GM23338 (cell line): ENCODE data around the gene CIB4. TPM values are rescaled to one million over a fixed set of nuclear protein-coding genes. Genes with fewer than 3 reads are reported as not detected.

Experiments
- ATAC-seq: fragments of 200-7000 bp; cut with Tn5 transposase; 3 replicates; pipeline ENCODE4 v1.9.1; 2020
- DNase-seq: peaks from one replicate; pipeline ENCODE4 v3.0.0-alpha.2; 2015; ENCODE audit warnings: low spot score
- H2AFZ ChIP-seq: fragments of 200-600 bp; sonication (generic); 2 replicates; pipeline ENCODE4 v1.8.0; 2016; ENCODE audit warnings: antibody characterized with exemption, mild to moderate bottlenecking, moderate library complexity
- H3F3A ChIP-seq: fragments of 200-600 bp; sonication (generic); replicated peaks from 2 replicates; pipeline ENCODE4 v1.8.0; 2017; ENCODE audit warnings: antibody characterized with exemption, mixed run types, low read depth
- H3K27ac ChIP-seq: fragments of 200-600 bp; sonication (generic); 2 replicates; pipeline ENCODE4 v1.6.1; 2016; ENCODE audit warnings: low read depth
- H3K27me3 ChIP-seq: fragments of 200-600 bp; sonication (generic); 2 replicates; pipeline ENCODE4 v1.8.0; 2016; ENCODE audit warnings: mild to moderate bottlenecking, mixed run types, moderate library complexity; ENCODE audit not compliant: insufficient read depth
- H3K36me3 ChIP-seq: fragments of 200-600 bp; sonication (generic); 2 replicates; pipeline ENCODE4 v1.8.0; 2016; ENCODE audit warnings: mild to moderate bottlenecking; ENCODE audit not compliant: insufficient read depth
- H3K4me1 ChIP-seq: fragments of 200-600 bp; sonication (generic); 2 replicates; pipeline ENCODE4 v1.8.0; 2016; ENCODE audit warnings: mild to moderate bottlenecking, moderate library complexity; ENCODE audit not compliant: insufficient read depth
- H3K4me2 ChIP-seq: fragments of 200-600 bp; sonication (generic); 2 replicates; pipeline ENCODE4 v1.7.1; 2017; ENCODE audit warnings: mixed run types
- H3K4me3 ChIP-seq: fragments of 200-600 bp; sonication (generic); 2 replicates; pipeline ENCODE4 v1.6.1; 2016; ENCODE audit warnings: mixed run types
- H3K79me2 ChIP-seq: fragments of 200-600 bp; sonication (generic); replicated peaks from 2 replicates; pipeline ENCODE4 v1.8.0; 2017; ENCODE audit warnings: mild to moderate bottlenecking; ENCODE audit not compliant: insufficient read depth
- H3K9me2 ChIP-seq: fragments of 200-600 bp; sonication (generic); 2 replicates; pipeline ENCODE4 v1.8.0; 2017; ENCODE audit not compliant: insufficient read depth
- H4K20me1 ChIP-seq: fragments of 200-600 bp; sonication (generic); replicated peaks from 2 replicates; pipeline ENCODE4 v1.8.0; 2017; ENCODE audit warnings: mild to moderate bottlenecking; ENCODE audit not compliant: insufficient read depth
- H3K27ac Mint-ChIP-seq: 2 replicates; pipeline ENCODE4 v1.8.0; 2020; ENCODE audit warnings: inconsistent platforms, mild to moderate bottlenecking, moderate library complexity, mixed read lengths
- H3K27me3 Mint-ChIP-seq: 3 replicates; pipeline ENCODE4 v1.8.0; 2022; ENCODE audit warnings: low read depth, mild to moderate bottlenecking, moderate library complexity, mixed read lengths, inconsistent platforms; ENCODE audit not compliant: insufficient read depth, poor library complexity
- H3K36me3 Mint-ChIP-seq: 3 replicates; pipeline ENCODE4 v1.8.0; 2021; ENCODE audit warnings: low read depth, mild to moderate bottlenecking, inconsistent platforms, moderate library complexity, mixed read lengths
- H3K4me1 Mint-ChIP-seq: 3 replicates; pipeline ENCODE4 v1.8.0; 2020; ENCODE audit warnings: mild to moderate bottlenecking, inconsistent platforms, mixed read lengths
- H3K4me3 Mint-ChIP-seq: 3 replicates; pipeline ENCODE4 v1.8.0; 2021; ENCODE audit warnings: moderate library complexity, mild to moderate bottlenecking, inconsistent platforms, mixed read lengths
- H3K9me3 Mint-ChIP-seq: 3 replicates; pipeline ENCODE4 v1.8.0; 2020; ENCODE audit warnings: moderate library complexity, mild to moderate bottlenecking, inconsistent platforms, mixed read lengths
- CREB1 ChIP-seq: fragments of 250-450 bp; sonication (Bioruptor Pico); IDR thresholded peaks from 2 replicates; pipeline ENCODE4 v1.5.0; 2020; ENCODE audit warnings: low read depth, mild to moderate bottlenecking, moderate library complexity
- JUNB ChIP-seq: IDR thresholded peaks from one replicate; pipeline ENCODE4 v1.6.1; 2016; ENCODE audit warnings: antibody characterized with exemption; ENCODE audit not compliant: unreplicated experiment
- NANOG ChIP-seq: IDR thresholded peaks from 2 replicates; pipeline ENCODE4 v1.6.1; 2016; ENCODE audit warnings: antibody characterized with exemption, borderline replicate concordance
- POLR2AphosphoS5 ChIP-seq: IDR thresholded peaks from 2 replicates; pipeline ENCODE4 v1.6.1; 2016; ENCODE audit warnings: antibody characterized with exemption, low read depth
- ZNF331 ChIP-seq: fragments of 250-450 bp; sonication (Bioruptor Pico); IDR thresholded peaks from 2 replicates; pipeline ENCODE4 v1.5.0; 2020; ENCODE audit warnings: low read depth, mild to moderate bottlenecking, moderate library complexity
- polyA plus RNA-seq: library from polyadenylated mRNA; unstranded; fragments of >200 nt; fragmentation: Nextera tagmentation; extraction: Ambion mirVana; gene quantifications from 2 replicates; pipeline ENCODE4 v1.2.1, GENCODE V29; 2016
- total RNA-seq: library from RNA; depleted of rRNA; stranded (reverse); fragments of >200 nt; shearing (Covaris generic); gene quantifications from 2 replicates; pipeline ENCODE4 v1.2.3, GENCODE V29; 2014
- TF ChIP-seq, protein P1 (sequence below): fragments of 250-450 bp; sonication (Bioruptor Pico); IDR thresholded peaks from 2 replicates; pipeline ENCODE4 v1.5.0; 2020; ENCODE audit warnings: mild to moderate bottlenecking, moderate library complexity
- TF ChIP-seq, protein P2 (sequence below), 2 experiments: fragments of 200-600 bp in 1 of 2; sonication (generic) in 1 of 2; conservative IDR thresholded peaks; 2 replicates each; pipeline versions ENCODE4 v1.5.1 to v1.6.1; 2016 to 2017; ENCODE audit warnings: antibody characterized with exemption in 2 of 2, low read depth in 2 of 2, mild to moderate bottlenecking in 2 of 2, moderate library complexity in 1 of 2

The CIB4 gene
- total and polyA plus RNA-seq, 2 experiments from 2014 or later: not detected

DNA sequence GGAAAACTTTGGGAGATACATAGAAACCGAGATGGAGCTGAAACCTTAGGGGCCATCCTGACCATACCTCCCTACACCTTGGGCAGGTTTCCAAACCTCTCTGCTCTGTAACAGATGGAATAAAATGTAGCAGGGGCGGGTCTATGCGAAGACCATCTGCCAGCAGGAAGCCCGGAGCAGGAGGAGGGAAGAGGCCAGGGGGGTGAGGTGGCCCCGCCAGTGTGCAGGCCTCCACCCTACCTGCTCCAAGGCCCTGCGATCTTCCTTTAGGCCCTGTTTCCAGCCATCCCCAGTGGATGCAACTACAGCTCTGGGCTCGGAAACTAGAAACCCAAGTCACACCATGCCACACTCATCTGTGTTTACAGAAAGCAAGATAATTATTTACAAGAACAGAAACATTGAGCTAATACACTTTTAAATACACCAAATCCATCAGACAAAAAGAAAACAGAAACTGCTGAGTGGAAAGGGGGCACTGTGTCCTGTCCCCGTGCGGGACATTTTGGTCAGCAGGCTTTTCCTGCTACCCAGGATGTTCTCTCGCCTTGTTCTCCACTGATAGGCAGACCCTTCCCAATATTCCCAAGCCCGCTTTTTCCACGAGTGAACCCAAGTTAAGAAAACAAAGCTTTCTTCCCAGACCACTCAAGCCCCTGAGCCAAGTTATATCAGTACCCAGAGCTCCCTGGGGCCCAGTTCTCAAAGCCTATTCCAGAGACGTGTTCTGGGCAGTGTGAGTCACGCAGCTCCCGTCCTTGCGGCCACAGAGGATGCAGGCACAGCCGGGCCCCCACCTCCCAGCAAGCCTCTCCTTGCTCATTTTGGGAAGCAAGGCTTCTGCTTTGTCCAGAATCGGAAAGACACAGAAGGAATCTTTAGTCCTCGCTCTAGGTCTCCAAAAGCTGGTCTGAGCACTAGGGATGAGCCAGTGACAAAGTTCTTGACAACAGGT is 17.3 kb downstream of the CIB4 start (continued):
- TF ChIP-seq, protein P1, sequence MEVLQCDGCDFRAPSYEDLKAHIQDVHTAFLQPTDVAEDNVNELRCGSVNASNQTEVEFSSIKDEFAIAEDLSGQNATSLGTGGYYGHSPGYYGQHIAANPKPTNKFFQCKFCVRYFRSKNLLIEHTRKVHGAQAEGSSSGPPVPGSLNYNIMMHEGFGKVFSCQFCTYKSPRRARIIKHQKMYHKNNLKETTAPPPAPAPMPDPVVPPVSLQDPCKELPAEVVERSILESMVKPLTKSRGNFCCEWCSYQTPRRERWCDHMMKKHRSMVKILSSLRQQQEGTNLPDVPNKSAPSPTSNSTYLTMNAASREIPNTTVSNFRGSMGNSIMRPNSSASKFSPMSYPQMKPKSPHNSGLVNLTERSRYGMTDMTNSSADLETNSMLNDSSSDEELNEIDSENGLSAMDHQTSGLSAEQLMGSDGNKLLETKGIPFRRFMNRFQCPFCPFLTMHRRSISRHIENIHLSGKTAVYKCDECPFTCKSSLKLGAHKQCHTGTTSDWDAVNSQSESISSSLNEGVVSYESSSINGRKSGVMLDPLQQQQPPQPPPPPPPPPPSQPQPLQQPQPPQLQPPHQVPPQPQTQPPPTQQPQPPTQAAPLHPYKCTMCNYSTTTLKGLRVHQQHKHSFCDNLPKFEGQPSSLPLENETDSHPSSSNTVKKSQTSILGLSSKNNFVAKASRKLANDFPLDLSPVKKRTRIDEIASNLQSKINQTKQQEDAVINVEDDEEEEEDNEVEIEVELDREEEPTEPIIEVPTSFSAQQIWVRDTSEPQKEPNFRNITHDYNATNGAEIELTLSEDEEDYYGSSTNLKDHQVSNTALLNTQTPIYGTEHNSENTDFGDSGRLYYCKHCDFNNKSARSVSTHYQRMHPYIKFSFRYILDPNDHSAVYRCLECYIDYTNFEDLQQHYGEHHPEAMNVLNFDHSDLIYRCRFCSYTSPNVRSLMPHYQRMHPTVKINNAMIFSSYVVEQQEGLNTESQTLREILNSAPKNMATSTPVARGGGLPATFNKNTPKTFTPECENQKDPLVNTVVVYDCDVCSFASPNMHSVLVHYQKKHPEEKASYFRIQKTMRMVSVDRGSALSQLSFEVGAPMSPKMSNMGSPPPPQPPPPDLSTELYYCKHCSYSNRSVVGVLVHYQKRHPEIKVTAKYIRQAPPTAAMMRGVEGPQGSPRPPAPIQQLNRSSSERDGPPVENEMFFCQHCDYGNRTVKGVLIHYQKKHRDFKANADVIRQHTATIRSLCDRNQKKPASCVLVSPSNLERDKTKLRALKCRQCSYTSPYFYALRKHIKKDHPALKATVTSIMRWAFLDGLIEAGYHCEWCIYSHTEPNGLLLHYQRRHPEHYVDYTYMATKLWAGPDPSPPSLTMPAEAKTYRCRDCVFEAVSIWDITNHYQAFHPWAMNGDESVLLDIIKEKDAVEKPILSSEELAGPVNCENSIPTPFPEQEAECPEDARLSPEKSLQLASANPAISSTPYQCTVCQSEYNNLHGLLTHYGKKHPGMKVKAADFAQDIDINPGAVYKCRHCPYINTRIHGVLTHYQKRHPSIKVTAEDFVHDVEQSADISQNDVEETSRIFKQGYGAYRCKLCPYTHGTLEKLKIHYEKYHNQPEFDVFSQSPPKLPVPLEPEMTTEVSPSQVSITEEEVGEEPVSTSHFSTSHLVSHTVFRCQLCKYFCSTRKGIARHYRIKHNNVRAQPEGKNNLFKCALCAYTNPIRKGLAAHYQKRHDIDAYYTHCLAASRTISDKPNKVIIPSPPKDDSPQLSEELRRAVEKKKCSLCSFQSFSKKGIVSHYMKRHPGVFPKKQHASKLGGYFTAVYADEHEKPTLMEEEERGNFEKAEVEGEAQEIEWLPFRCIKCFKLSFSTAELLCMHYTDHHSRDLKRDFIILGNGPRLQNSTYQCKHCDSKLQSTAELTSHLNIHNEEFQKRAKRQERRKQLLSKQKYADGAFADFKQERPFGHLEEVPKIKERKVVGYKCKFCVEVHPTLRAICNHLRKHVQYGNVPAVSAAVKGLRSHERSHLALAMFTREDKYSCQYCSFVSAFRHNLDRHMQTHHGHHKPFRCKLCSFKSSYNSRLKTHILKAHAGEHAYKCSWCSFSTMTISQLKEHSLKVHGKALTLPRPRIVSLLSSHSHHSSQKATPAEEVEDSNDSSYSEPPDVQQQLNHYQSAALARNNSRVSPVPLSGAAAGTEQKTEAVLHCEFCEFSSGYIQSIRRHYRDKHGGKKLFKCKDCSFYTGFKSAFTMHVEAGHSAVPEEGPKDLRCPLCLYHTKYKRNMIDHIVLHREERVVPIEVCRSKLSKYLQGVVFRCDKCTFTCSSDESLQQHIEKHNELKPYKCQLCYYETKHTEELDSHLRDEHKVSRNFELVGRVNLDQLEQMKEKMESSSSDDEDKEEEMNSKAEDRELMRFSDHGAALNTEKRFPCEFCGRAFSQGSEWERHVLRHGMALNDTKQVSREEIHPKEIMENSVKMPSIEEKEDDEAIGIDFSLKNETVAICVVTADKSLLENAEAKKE (CRISPR knock-in tag): no peak
- TF ChIP-seq, protein P2, sequence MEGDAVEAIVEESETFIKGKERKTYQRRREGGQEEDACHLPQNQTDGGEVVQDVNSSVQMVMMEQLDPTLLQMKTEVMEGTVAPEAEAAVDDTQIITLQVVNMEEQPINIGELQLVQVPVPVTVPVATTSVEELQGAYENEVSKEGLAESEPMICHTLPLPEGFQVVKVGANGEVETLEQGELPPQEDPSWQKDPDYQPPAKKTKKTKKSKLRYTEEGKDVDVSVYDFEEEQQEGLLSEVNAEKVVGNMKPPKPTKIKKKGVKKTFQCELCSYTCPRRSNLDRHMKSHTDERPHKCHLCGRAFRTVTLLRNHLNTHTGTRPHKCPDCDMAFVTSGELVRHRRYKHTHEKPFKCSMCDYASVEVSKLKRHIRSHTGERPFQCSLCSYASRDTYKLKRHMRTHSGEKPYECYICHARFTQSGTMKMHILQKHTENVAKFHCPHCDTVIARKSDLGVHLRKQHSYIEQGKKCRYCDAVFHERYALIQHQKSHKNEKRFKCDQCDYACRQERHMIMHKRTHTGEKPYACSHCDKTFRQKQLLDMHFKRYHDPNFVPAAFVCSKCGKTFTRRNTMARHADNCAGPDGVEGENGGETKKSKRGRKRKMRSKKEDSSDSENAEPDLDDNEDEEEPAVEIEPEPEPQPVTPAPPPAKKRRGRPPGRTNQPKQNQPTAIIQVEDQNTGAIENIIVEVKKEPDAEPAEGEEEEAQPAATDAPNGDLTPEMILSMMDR (conservative IDR thresholded peaks at IDR 0.05; ENCODE audit: low read depth in 2 of 2): no peak
- no peak for TF ChIP-seq ZNF331 (CRISPR knock-in tag)
- no peak for TF ChIP-seq NANOG

GRCh38 chr2:26621469-26622199 is 19.5 kb downstream of the CIB4 start:
- H4K20me1 ChIP-seq: no peaks in the 10 kb centered on the region
- Mint-ChIP-seq H3K27me3 (peaks cover 14% of the 10 kb centered on the region), H3K9me3 (no peaks in the 10 kb centered on the region; the same call in 2 of the 3 replicates), H3K27ac (no peak overlapping the region), H3K4me3 (no peak overlapping the region), H3K4me1 (peaks cover 20% of the 10 kb centered on the region), H3K36me3 (no peaks in the 10 kb centered on the region)
- no peaks in the 10 kb centered on the region for H3K36me3 ChIP-seq
- H2AFZ ChIP-seq: no peak overlapping the region
- H3K4me1 ChIP-seq: no peaks in the 10 kb centered on the region
- H3K4me3 ChIP-seq: no peak overlapping the region
- H3K4me2 ChIP-seq: no peak overlapping the region
- H3K27ac ChIP-seq: no peak overlapping the region
- no peaks in the 10 kb centered on the region for H3F3A ChIP-seq
- no peaks in the 10 kb centered on the region for H3K9me2 ChIP-seq
- DNase-seq (no peak), ATAC-seq (no peak)
- no peaks in the 10 kb centered on the region for H3K27me3 ChIP-seq
- H3K79me2 ChIP-seq: no peaks in the 10 kb centered on the region
- no peak for TF ChIP-seq CREB1
- no peak for TF ChIP-seq JUNB
- TF ChIP-seq, protein P2 (conservative IDR thresholded peaks at IDR 0.05; ENCODE audit: low read depth in 2 of 2): no peak
- TF ChIP-seq POLR2AphosphoS5: no peak
- no peak for TF ChIP-seq ZNF331 (CRISPR knock-in tag)
- no peak for TF ChIP-seq NANOG
